Measurements from ENCODE around the gene SGIP1. TPM values are rescaled to one million over a fixed set of nuclear protein-coding genes. Genes with fewer than 3 reads are reported as not detected.

The SGIP1 gene
- total and polyA plus RNA-seq, 2 of the 8 experiments (the other 6 are each of a cell fraction or from before 2014, with no cell fraction given): 1.4 to 2.1 TPM

GRCh38 chr1:66585002-66585401 is 51.0 kb downstream of the SGIP1 start:
- H3K9me3 ChIP-seq (ENCODE audit: insufficient read depth in 2 of 2, low read depth in 1 of 2, low read length in 1 of 2): no peaks in the 10 kb centered on the region
- no peak overlapping the region for H3K27ac ChIP-seq (ENCODE audit: low read depth, low read length)
- no peak overlapping the region for H2BK120ac ChIP-seq (replicated peaks; ENCODE audit: low read depth, low read length)
- no peak overlapping the region for H3K56ac ChIP-seq (replicated peaks; ENCODE audit: insufficient read length, low read depth, low read length)
- H2AK5ac ChIP-seq (ENCODE audit: low read depth, low read length): no peak overlapping the region
- H4K5ac ChIP-seq (ENCODE audit: insufficient read length, low read depth, low read length): no peak overlapping the region
- ChIA-PET CTCF (ENCODE audit: partially characterized antibody) (interaction anchor here (0.6 kb wide), 1 partner anchor 81 kb away, joined by 3 read pairs; no protein-coding TSS in a partner anchor), POLR2A (ENCODE audit: partially characterized antibody) (no interaction called here)
- H3K23ac ChIP-seq (ENCODE audit: insufficient read length): no peak overlapping the region
- no peak overlapping the region for H2BK20ac ChIP-seq (ENCODE audit: low read length)
- no peak overlapping the region for H3K9ac ChIP-seq (replicated peaks in 1 of 4; ENCODE audit: extremely low read depth in 1 of 4, low read depth in 3 of 4, low read length in 3 of 4)
- no peak overlapping the region for H2AFZ ChIP-seq (ENCODE audit: low read length)
- H3K4me2 ChIP-seq (ENCODE audit: insufficient read depth in 1 of 2, low read depth in 2 of 2, low read length in 2 of 2): no peak overlapping the region
- H2BK5ac ChIP-seq (ENCODE audit: low read depth, low read length): no peak overlapping the region
- no peaks in the 10 kb centered on the region for H3K23me2 ChIP-seq (ENCODE audit: low read depth, low read length)
- no peaks in the 10 kb centered on the region for H3K79me2 ChIP-seq (ENCODE audit: control insufficient read depth in 1 of 2, insufficient read depth in 2 of 2, low read length in 2 of 2)
- H3K14ac ChIP-seq (ENCODE audit: insufficient read length): no peak overlapping the region
- no peaks in the 10 kb centered on the region for H4K20me1 ChIP-seq (replicated peaks in 1 of 2; ENCODE audit: control insufficient read depth in 1 of 2, insufficient read depth in 2 of 2, low read length in 2 of 2)
- H3K27me3 ChIP-seq (replicated peaks in 1 of 4; ENCODE audit: control insufficient read depth in 3 of 4, extremely low read depth in 1 of 4, insufficient read depth in 3 of 4, low read length in 3 of 4): no peaks in the 10 kb centered on the region
- H3K18ac ChIP-seq (ENCODE audit: extremely low read depth, low read length): no peak overlapping the region
- TF ChIP-seq SP2 (IDR thresholded peaks at IDR 0.05; ENCODE audit: low read length): no peak
- TF ChIP-seq MAFK (IDR thresholded peaks at IDR 0.05; ENCODE audit: low read depth, low read length): no peak
- TF ChIP-seq GTF2F1 (IDR thresholded peaks at IDR 0.05; ENCODE audit: borderline replicate concordance, low read depth, low read length): no peak
- TF ChIP-seq TCF12 (IDR thresholded peaks at IDR 0.05; ENCODE audit: low read depth, low read length): no peak
- TF ChIP-seq PHF8 (conservative IDR thresholded peaks at IDR 0.05; ENCODE audit: low read depth, low read length): no peak
- no peak for TF ChIP-seq BACH1 (IDR thresholded peaks at IDR 0.05; ENCODE audit: low read length)
- TF ChIP-seq HDAC2 (IDR thresholded peaks at IDR 0.05; ENCODE audit: borderline replicate concordance in 1 of 2, low read depth in 2 of 2, low read length in 2 of 2): no peak
- no peak for TF ChIP-seq TAF7 (optimal IDR thresholded peaks at IDR 0.05; ENCODE audit: borderline replicate concordance, low read depth, low read length)
- TF ChIP-seq SUZ12 (IDR thresholded peaks at IDR 0.05; ENCODE audit: low read length): no peak
- no peak for TF ChIP-seq SRF (IDR thresholded peaks at IDR 0.05; ENCODE audit: low read depth, low read length)
- H4K8ac ChIP-seq (ENCODE audit: extremely low read depth, insufficient read depth, low read length): no peak overlapping the region
- no peak overlapping the region for H3K4ac ChIP-seq (replicated peaks; ENCODE audit: insufficient read length, low read depth, low read length)
- no peak overlapping the region for H2BK15ac ChIP-seq (ENCODE audit: low read length)
- no peaks in the 10 kb centered on the region for H3K36me3 ChIP-seq (ENCODE audit: control insufficient read depth in 2 of 4, insufficient read depth in 4 of 4, low read length in 3 of 4)
- FAIRE-seq: no peak
- H2BK12ac ChIP-seq (ENCODE audit: low read depth, low read length): no peak overlapping the region
- no peak overlapping the region for H4K91ac ChIP-seq (replicated peaks; ENCODE audit: insufficient read length, low read length)
- no peak overlapping the region for H3K4me3 ChIP-seq (ENCODE audit: extremely low read depth in 1 of 4, insufficient read depth in 2 of 4, low read depth in 3 of 4, low read length in 4 of 4)
- DNase-seq (ENCODE audit: low read depth in 1 of 2, low spot score in 2 of 2): no peak
- H3K79me1 ChIP-seq (ENCODE audit: low read depth, low read length): no peaks in the 10 kb centered on the region
- no peaks in the 10 kb centered on the region for H3K4me1 ChIP-seq (replicated peaks in 1 of 4; ENCODE audit: control insufficient read depth in 3 of 4, insufficient read depth in 4 of 4, low read length in 3 of 4)
